Testis (tissue), 3 donors: ENCODE measurements around the gene WNK2. TPM values are rescaled to one million over a fixed set of nuclear protein-coding genes. Genes with fewer than 3 reads are reported as not detected.
"Not testable (repeated sequence)": the region's sequence is repeated elsewhere in the genome, so short reads cannot be mapped to it uniquely, and the experiment has no call there.

ENCODE experiments used
- DNase-seq: peaks from one replicate; pipeline ENCODE4 v3.0.0-alpha.2; 2019
- H3K27ac ChIP-seq, 2 donors: fragments of 200-600 bp; sonication (generic); one replicate each; pipeline ENCODE4 v1.5.1; 2019
- H3K27me3 ChIP-seq: fragments of 200-600 bp; sonication (generic); one replicate; pipeline ENCODE4 v1.5.1; 2019
- H3K36me3 ChIP-seq: fragments of 200-600 bp; sonication (generic); one replicate; pipeline ENCODE4 v1.5.1; 2017; ENCODE audit warnings: low read depth; ENCODE audit errors: missing control alignments
- H3K4me1 ChIP-seq: fragments of 200-600 bp; sonication (generic); one replicate; pipeline ENCODE4 v1.5.1; 2019
- H3K4me3 ChIP-seq, 2 donors: fragments of 200-600 bp; sonication (generic); one replicate each; pipeline ENCODE4 v1.5.1; 2017 to 2019
- H3K9me3 ChIP-seq: fragments of 200-600 bp; sonication (generic); one replicate; pipeline ENCODE4 v1.5.1; 2017
- CTCF ChIP-seq, 3 experiments: fragments of 450-650 bp in 2 of 3; fragments of 200-600 bp in 1 of 3; sonication (generic) in 1 of 3; IDR thresholded peaks; one replicate each; pipeline ENCODE4 v1.5.1; 2016 to 2019; ENCODE audit warnings: antibody characterized with exemption in 3 of 3, mild to moderate bottlenecking in 2 of 3, moderate library complexity in 1 of 3
- POLR2A ChIP-seq: fragments of 450-650 bp; IDR thresholded peaks from one replicate; pipeline ENCODE4 v1.6.1; 2017; ENCODE audit warnings: antibody characterized with exemption, mild to moderate bottlenecking, moderate library complexity
- WGBS, 2 donors: methylation state at CpG; one replicate each; pipeline ENCODE4 v1.1.5; 2018; 5-methylcytosine and 5-hydroxymethylcytosine counted together
- intact Hi-C: fragments of 100-400 bp; cut with DNase I; formaldehyde crosslinking; loops from one replicate; pipeline ENCODE4 v1.15.1; 2023; ENCODE audit warnings: low total_unique reads
- polyA plus RNA-seq: library from polyadenylated mRNA; stranded (reverse); fragments of 350-450 nt; fragmentation: Illumina TruSeq; extraction: RNeasy Lipid Tissue Mini Kit (QIAGEN cat#74804); gene quantifications from one replicate; pipeline ENCODE4 v1.2.3, GENCODE V29; 2014; ENCODE audit warnings: low read depth, low replicate concordance; ENCODE audit not compliant: insufficient read depth
- total RNA-seq, 2 donors: library from RNA; depleted of rRNA; stranded (reverse); fragments of >200 nt; gene quantifications; one replicate each; pipeline ENCODE4 v1.2.3, GENCODE V29; 2016

The WNK2 gene
- total and polyA plus RNA-seq, 3 donors from 2014 or later: 29.0 to 91.1 (median 50.5) TPM

DNA sequence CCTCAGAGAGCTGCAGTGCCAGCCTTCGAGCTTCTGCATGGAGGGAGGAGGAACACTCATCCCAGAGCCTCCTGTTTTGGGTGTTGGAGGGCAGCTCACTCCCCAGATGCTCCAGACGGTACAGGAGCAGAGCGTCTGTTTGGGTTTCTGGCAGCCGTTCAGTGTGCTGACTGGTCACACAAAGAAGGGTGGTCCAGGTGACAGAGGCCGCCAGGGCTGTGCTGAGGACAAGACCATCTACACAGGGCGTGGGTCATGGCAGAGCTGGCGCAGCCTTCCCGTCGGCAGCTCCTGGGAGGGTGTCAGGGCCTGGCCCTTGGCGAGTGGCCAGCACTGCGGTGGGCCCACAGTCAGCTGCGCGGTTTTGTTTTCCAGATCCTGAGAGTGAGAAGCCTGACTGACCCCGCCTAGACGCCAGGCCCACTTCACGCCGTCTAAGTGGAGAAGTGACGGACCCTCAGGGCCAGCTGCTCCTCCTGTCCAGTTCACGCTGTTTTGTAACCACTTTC is 136.1 kb downstream of the WNK2 start:
- no peaks in the 10 kb centered on the region for H3K4me1 ChIP-seq
- H3K4me3 ChIP-seq: no peak overlapping the region
- no peak for DNase-seq
- WGBS, 2 donors: 73 to 82% methylated on average over 14 to 19 of the region's 19 CpGs
- no peaks in the 10 kb centered on the region for H3K27me3 ChIP-seq
- H3K9me3 ChIP-seq: no peaks in the 10 kb centered on the region
- intact Hi-C loops: no loop called here
- no peak overlapping the region for H3K27ac ChIP-seq
- no peaks in the 10 kb centered on the region for H3K36me3 ChIP-seq
- no peak for TF ChIP-seq POLR2A
- no peak for TF ChIP-seq CTCF (IDR thresholded peaks at IDR 0.05)

- WGBS, 2 donors: 81 to 87% methylated on average over 4 to 11 of the region's 11 CpGs
- intact Hi-C loops: no loop called here
- no peaks in the 10 kb centered on the region for H3K4me1 ChIP-seq
- H3K4me3 ChIP-seq: no peak overlapping the region
- H3K27ac ChIP-seq: no peak overlapping the region
- no peaks in the 10 kb centered on the region for H3K36me3 ChIP-seq
- TF ChIP-seq POLR2A (no peak), CTCF (IDR thresholded peaks at IDR 0.05) (no peak)
- no peaks in the 10 kb centered on the region for H3K9me3 ChIP-seq
- no peak for DNase-seq
- no peaks in the 10 kb centered on the region for H3K27me3 ChIP-seq
Observed at GRCh38 chr9:93320591-93321219, 136.8 kb downstream of the WNK2 start.

GRCh38 chr9:93321220-93321610 is 137.3 kb downstream of the WNK2 start:
- H3K27ac ChIP-seq: no peak overlapping the region
- DNase-seq: no peak
- WGBS, 2 donors: 90 to 93% methylated on average over 5 to 10 of the region's 10 CpGs
- intact Hi-C loops: no loop called here
- no peaks in the 10 kb centered on the region for H3K9me3 ChIP-seq
- no peaks in the 10 kb centered on the region for H3K27me3 ChIP-seq
- no peaks in the 10 kb centered on the region for H3K4me1 ChIP-seq
- H3K36me3 ChIP-seq: no peaks in the 10 kb centered on the region
- TF ChIP-seq POLR2A: no peak
- no peak for TF ChIP-seq CTCF (IDR thresholded peaks at IDR 0.05)
- no peak overlapping the region for H3K4me3 ChIP-seq

DNA sequence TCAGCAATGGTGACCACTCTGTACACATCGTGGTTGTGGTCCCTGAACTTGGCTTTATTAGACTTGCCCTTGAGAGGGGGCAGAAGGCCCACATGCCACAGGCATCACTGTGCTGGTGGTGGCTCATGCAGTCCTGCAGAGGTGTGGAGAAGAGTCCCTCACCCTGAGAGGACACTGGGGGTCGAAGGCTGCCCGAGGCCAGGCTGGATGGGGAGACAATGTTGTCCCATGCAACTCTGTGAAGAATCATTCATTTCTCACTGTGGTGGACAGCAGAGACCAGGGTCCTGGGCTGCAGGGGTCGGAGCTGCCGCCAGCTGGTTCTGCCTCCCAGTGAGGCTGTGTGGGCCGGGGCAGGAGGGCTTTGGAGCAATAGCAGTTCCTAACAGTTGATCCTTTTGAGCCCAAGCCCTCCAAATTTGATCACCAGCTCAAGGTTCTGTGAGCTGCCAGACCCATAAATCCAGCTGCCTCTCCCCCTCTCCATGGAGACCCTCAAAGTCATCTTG is 139.6 kb downstream of the WNK2 start:
- not testable (repeated sequence) for DNase-seq, H3K36me3 ChIP-seq

GRCh38 chr9:93324191-93324834 is 140.4 kb downstream of the WNK2 start:
- Histone ChIP-seq H3K27me3 (no peaks in the 10 kb centered on the region), H3K4me1 (no peaks in the 10 kb centered on the region), H3K36me3 (no peaks in the 10 kb centered on the region), H3K27ac (no peak overlapping the region), H3K4me3 (no peak overlapping the region), H3K9me3 (no peaks in the 10 kb centered on the region)
- no peak for DNase-seq
- intact Hi-C loops: no loop called here
- 83 to 89% methylated on average over 18 of the region's 18 CpGs for WGBS, 2 donors
- TF ChIP-seq POLR2A (no peak), CTCF (IDR thresholded peaks at IDR 0.05) (no peak)

More for the DNA sequence above, 139.6 kb downstream of the WNK2 start:
- H3K4me3 ChIP-seq, H3K27ac ChIP-seq, H3K27me3 ChIP-seq, H3K4me1 ChIP-seq, H3K9me3 ChIP-seq, intact Hi-C loops: not testable (repeated sequence)
- 86 to 89% methylated on average over 6 of the region's 6 CpGs for WGBS, 2 donors
